Measurements from ENCODE around the gene ELMO2. TPM values are rescaled to one million over a fixed set of nuclear protein-coding genes. Genes with fewer than 3 reads are reported as not detected.

ELMO2 gene
- total RNA-seq, 1 donor from 2014 or later: 79.6 TPM

DNA sequence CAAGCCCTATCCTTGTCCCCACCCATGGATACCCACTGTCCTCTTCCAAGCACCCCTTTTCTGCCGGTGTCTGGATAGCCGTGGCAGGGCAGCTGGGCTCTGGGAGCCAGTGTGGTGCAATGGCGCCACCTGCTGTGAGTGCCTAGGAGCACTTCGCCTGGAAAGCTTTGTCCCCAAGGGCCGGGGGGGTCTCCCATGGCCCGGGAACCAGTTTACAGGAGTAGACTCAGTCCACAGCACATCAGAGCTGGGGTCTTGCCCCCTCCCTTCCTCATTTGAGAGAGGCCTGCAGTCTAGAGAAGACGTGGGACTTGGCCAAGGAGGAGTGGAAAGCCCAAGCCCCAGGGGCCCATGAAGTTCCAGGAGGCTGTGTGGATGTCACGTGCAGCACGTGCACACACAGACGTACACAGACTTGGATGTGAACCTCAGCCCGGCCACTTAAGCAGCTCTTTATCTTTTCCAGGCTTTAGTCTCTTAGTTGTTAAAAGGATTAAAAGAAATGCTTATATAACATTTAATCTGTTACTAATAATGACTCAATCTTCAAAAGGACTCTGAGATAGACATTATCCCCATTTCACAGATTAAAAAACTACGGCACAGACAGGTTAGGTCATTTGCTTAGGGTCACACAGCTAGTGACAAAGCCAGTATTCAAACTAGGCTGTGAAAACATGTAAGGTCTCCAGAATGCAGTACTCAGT, 57.2 kb downstream of the ELMO2 start:
- peaks cover 9% of the 10 kb centered on the region for H3K27me3 Mint-ChIP-seq
- H3K36me3 Mint-ChIP-seq (ENCODE audit: insufficient read depth): peaks cover 4% of the 10 kb centered on the region
- peaks cover 22% of the 10 kb centered on the region for H3K4me1 Mint-ChIP-seq (ENCODE audit: low read depth)
- no peak overlapping the region for H3K4me3 Mint-ChIP-seq (ENCODE audit: low read depth)
- peak overlapping the region; percentile 62 for H3K27ac Mint-ChIP-seq
- peak; percentile 61 for DNase-seq (ENCODE audit: low spot score, unreplicated experiment)
- TF ChIP-seq, protein P1, sequence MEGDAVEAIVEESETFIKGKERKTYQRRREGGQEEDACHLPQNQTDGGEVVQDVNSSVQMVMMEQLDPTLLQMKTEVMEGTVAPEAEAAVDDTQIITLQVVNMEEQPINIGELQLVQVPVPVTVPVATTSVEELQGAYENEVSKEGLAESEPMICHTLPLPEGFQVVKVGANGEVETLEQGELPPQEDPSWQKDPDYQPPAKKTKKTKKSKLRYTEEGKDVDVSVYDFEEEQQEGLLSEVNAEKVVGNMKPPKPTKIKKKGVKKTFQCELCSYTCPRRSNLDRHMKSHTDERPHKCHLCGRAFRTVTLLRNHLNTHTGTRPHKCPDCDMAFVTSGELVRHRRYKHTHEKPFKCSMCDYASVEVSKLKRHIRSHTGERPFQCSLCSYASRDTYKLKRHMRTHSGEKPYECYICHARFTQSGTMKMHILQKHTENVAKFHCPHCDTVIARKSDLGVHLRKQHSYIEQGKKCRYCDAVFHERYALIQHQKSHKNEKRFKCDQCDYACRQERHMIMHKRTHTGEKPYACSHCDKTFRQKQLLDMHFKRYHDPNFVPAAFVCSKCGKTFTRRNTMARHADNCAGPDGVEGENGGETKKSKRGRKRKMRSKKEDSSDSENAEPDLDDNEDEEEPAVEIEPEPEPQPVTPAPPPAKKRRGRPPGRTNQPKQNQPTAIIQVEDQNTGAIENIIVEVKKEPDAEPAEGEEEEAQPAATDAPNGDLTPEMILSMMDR (IDR thresholded peaks at IDR 0.05; ENCODE audit: unreplicated experiment): peak; percentile 75
- no peaks in the 10 kb centered on the region for H3K9me3 Mint-ChIP-seq (ENCODE audit: low read depth)

DNA sequence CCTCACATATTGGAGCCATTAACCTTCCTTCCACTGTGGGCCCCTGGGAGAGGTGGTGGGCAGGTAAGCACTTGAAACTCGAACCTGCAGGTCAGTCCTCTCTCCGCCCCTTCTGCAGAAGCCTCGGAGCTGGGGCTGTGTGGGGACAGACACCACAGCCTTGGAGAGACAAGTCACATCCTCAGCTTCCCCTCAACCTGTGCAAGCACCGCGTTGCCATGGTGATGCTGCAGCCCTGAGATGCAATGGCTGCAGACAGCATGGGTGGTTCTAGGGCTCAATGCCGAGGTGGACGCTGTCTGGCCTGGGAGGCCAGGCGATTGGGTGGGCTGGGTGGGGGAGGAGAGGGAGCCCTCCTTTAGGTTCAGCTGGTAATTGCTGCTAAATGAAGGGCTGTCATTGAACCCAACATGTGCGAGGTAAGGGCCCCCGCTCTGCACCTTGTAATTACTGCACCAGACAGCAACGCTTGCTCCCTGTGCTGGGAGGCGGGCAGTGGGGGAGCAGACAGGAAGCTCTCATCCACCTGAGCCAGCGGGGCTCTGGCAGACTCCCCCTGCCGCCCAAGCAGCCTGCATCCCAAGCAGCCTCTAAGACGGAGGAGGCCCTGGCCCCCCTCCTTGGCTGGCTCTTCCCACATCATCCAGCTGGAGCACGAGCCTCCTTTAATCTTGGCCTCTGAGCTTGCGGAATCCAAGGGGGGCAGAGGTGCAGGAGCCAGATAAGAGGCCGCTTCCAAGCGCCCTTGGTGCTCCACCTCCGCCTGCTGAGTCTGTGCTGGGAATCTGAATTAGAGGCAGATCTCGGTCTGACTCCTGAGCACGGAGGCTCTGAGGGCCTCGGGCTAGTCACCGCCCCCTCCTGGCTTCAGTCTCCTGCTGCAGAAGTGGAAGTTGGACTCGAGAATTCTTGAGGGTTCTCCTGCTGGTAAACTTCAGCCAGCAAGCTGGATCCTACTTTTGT, 58.3 kb downstream of the ELMO2 start:
- Mint-ChIP-seq H3K27me3 (peaks cover 15% of the 10 kb centered on the region), H3K4me3 (ENCODE audit: low read depth) (no peak overlapping the region), H3K9me3 (ENCODE audit: low read depth) (no peaks in the 10 kb centered on the region), H3K27ac (no peak overlapping the region), H3K4me1 (ENCODE audit: low read depth) (peaks cover 22% of the 10 kb centered on the region), H3K36me3 (ENCODE audit: insufficient read depth) (peaks cover 4% of the 10 kb centered on the region)
- DNase-seq (ENCODE audit: low spot score, unreplicated experiment): no peak
- TF ChIP-seq, protein P1 (IDR thresholded peaks at IDR 0.05; ENCODE audit: unreplicated experiment): no peak

DNA sequence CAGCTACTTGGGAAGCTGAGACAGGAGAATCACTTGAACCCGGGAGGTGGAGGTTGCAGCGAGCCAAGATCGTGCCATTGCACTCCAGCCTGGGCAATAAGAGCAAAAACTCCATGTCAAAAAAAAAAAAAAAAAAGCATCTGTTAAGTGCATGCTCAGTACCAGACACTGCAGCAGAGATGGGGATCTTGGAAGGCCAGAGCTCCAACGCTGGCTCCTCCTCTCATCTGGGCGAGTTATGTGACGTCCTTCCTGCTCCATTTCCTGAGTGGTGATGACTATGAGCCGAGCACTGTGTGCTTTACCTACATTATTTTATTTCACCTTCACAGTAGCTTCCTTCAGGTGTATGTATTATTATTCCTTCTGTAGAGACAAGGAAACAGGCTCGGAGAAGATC, 59.6 kb downstream of the ELMO2 start:
- Mint-ChIP-seq H3K36me3 (ENCODE audit: insufficient read depth) (peaks cover 4% of the 10 kb centered on the region), H3K9me3 (ENCODE audit: low read depth) (no peaks in the 10 kb centered on the region), H3K27me3 (peaks cover 29% of the 10 kb centered on the region), H3K27ac (no peak overlapping the region), H3K4me1 (ENCODE audit: low read depth) (peaks cover 22% of the 10 kb centered on the region), H3K4me3 (ENCODE audit: low read depth) (no peak overlapping the region)
- no peak for DNase-seq (ENCODE audit: low spot score, unreplicated experiment)
- TF ChIP-seq, protein P1 (IDR thresholded peaks at IDR 0.05; ENCODE audit: unreplicated experiment): no peak

DNA sequence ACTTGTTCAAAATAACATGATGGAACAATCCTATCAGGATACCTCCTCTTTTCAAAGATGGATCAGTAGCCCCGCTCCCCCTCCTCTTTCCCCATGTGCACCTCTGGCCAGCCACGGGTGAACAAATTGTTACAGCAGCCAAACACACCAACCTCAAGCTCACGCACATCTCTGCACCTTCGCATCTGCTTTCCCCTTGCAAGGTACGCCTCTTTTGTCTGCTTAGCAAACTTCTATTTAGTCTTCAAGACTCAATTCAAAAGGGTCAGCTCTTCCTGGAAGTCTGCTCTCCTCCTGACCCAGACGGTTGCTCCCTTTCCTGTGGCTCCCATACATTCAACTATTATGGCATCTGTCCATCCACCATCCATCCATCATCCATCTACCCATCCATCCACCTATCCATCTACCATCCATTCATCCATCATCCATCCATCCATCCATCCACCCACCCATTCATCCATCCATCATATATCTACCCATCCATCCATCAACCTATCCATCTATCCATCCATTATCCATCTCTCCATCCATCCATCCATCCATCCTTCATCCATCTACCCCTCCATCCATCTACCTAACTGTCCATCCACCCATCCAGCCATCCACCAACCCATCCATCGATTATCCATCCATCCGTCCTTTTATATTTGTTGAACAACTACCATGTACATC, 61.8 kb downstream of the ELMO2 start:
- peaks cover 3% of the 10 kb centered on the region for H3K36me3 Mint-ChIP-seq (ENCODE audit: insufficient read depth)
- peaks cover 12% of the 10 kb centered on the region for H3K4me1 Mint-ChIP-seq (ENCODE audit: low read depth)
- TF ChIP-seq, protein P1 (IDR thresholded peaks at IDR 0.05; ENCODE audit: unreplicated experiment): no peak
- DNase-seq (ENCODE audit: low spot score, unreplicated experiment): no peak
- peaks cover 37% of the 10 kb centered on the region for H3K27me3 Mint-ChIP-seq
- no peak overlapping the region for H3K27ac Mint-ChIP-seq
- H3K4me3 Mint-ChIP-seq (ENCODE audit: low read depth): no peak overlapping the region
- H3K9me3 Mint-ChIP-seq (ENCODE audit: low read depth): no peaks in the 10 kb centered on the region

DNA sequence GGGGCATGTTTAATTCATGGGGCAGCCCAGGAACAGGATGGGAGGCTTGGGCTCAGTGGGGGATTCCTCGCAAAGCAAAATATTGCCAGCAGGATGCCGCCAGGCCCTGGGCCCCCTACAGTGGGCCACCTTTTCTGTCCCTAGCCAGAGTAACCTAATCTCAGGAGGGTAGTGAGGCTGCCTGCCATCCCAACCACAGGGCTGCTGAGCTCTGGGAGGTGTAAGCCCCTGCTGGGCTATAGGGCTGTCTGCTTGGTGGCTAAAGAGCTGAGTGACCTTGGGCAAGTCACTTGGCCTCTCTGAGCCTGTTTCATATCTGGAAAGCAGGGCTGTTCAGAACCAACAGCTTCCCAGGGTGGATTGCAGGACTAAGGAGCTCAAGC, 62.4 kb downstream of the ELMO2 start:
- Mint-ChIP-seq H3K4me1 (ENCODE audit: low read depth) (peaks cover 5% of the 10 kb centered on the region), H3K36me3 (ENCODE audit: insufficient read depth) (peaks cover 3% of the 10 kb centered on the region), H3K9me3 (ENCODE audit: low read depth) (no peaks in the 10 kb centered on the region), H3K4me3 (ENCODE audit: low read depth) (no peak overlapping the region), H3K27me3 (peaks cover 43% of the 10 kb centered on the region), H3K27ac (no peak overlapping the region)
- DNase-seq (ENCODE audit: low spot score, unreplicated experiment): no peak
- TF ChIP-seq, protein P1 (IDR thresholded peaks at IDR 0.05; ENCODE audit: unreplicated experiment): no peak

Data from progenitor cell of endocrine pancreas (in vitro differentiated cells).